B cell (primary cell): ENCODE measurements around the gene NMNAT1. TPM values are rescaled to one million over a fixed set of nuclear protein-coding genes. Genes with fewer than 3 reads are reported as not detected.

Source experiments
- ATAC-seq: fragments of 200-7000 bp; cut with Tn5 transposase; one replicate; pipeline ENCODE4 v1.10.0; 2021; ENCODE audit warnings: low read depth, mild to moderate bottlenecking, moderate number of reproducible peaks, moderate library complexity
- CTCF ChIA-PET: fragments of 350-600 bp; sonication (Branson Sonifier 250); formaldehyde crosslinking; loops from one replicate; lab custom pipeline; 2021; ENCODE audit warnings: antibody characterized with exemption, inconsistent platforms; lab: Charles Lee
- POLR2A ChIA-PET: fragments of 350-600 bp; sonication (Branson Sonifier 250); formaldehyde crosslinking; loops from one replicate; lab custom pipeline; 2021; ENCODE audit warnings: antibody characterized with exemption; lab: Charles Lee
- DNase-seq: peaks from one replicate; pipeline ENCODE4 v3.0.0; 2013
- H2AFZ ChIP-seq: 2 replicates; pipeline ENCODE4 v1.6.1; 2012; ENCODE audit warnings: mild to moderate bottlenecking, low read depth, low read length; ENCODE audit not compliant: insufficient read depth, poor library complexity, severe bottlenecking
- H3K27ac ChIP-seq, 2 donors: 1 replicate in 1 of 2; 2 replicates in 1 of 2; pipeline ENCODE4 v1.5.1; 2012 to 2013; ENCODE audit warnings: low read length in 2 of 2, mild to moderate bottlenecking in 2 of 2, moderate library complexity in 1 of 2
- H3K27me3 ChIP-seq, 4 experiments: fragments of 200-600 bp in 1 of 4; sonication (generic) in 1 of 4; replicated peaks in 1 of 4; 1 replicate in 2 of 4; 2 replicates in 2 of 4; pipeline versions ENCODE4 v1.6.1 to v1.7.0; 2013 to 2016; ENCODE audit warnings: low read length in 3 of 4, mild to moderate bottlenecking in 2 of 4, mixed read lengths in 1 of 4, moderate library complexity in 1 of 4; ENCODE audit not compliant: insufficient read depth in 4 of 4, control insufficient read depth in 3 of 4; ENCODE audit errors: control extremely low read depth in 1 of 4
- H3K36me3 ChIP-seq, 2 experiments: replicated peaks in 1 of 2; 1 replicate in 1 of 2; 2 replicates in 1 of 2; pipeline versions ENCODE4 v1.6.1 to v1.7.1; 2013; ENCODE audit warnings: low read length in 1 of 2; ENCODE audit not compliant: insufficient read depth in 2 of 2, control insufficient read depth in 1 of 2; ENCODE audit errors: control extremely low read depth in 1 of 2, extremely low read depth in 1 of 2
- H3K4me1 ChIP-seq, 2 donors: fragments of 200-600 bp in 1 of 2; sonication (generic) in 1 of 2; 1 replicate in 1 of 2; 2 replicates in 1 of 2; pipeline versions ENCODE4 v1.5.1 to v1.6.1; 2013 to 2017; ENCODE audit warnings: low read length in 2 of 2; ENCODE audit not compliant: control insufficient read depth in 2 of 2, insufficient read depth in 2 of 2
- H3K4me2 ChIP-seq: replicated peaks from 2 replicates; pipeline ENCODE3; 2012; ENCODE audit warnings: mild to moderate bottlenecking, low read depth, low read length; ENCODE audit not compliant: poor library complexity, severe bottlenecking
- H3K4me3 ChIP-seq, 5 experiments: fragments of 200-600 bp in 1 of 5; sonication (generic) in 1 of 5; 1 replicate in 3 of 5; 2 replicates in 2 of 5; pipeline versions ENCODE4 v1.5.1 to v1.7.0; 2011 to 2016; ENCODE audit warnings: low read length in 4 of 5, mild to moderate bottlenecking in 4 of 5, low read depth in 2 of 5, control low read depth in 1 of 5, moderate library complexity in 1 of 5; ENCODE audit not compliant: insufficient read depth in 1 of 5; ENCODE audit errors: control extremely low read depth in 1 of 5, extremely low read depth in 1 of 5
- H3K79me2 ChIP-seq: fragments of 200-600 bp; sonication (generic); one replicate; pipeline ENCODE4 v1.6.0; 2016; ENCODE audit warnings: low read length; ENCODE audit not compliant: control insufficient read depth, insufficient read depth
- H3K9ac ChIP-seq: fragments of 200-600 bp; sonication (generic); 2 replicates; pipeline ENCODE4 v1.6.1; 2017; ENCODE audit warnings: mild to moderate bottlenecking, low read length, moderate library complexity
- H3K9me3 ChIP-seq, 3 donors: one replicate each; pipeline versions ENCODE4 v1.6.1 to v1.7.1; 2013; ENCODE audit warnings: low read length in 2 of 3; ENCODE audit not compliant: control insufficient read depth in 2 of 3, insufficient read depth in 1 of 3; ENCODE audit errors: control extremely low read depth in 1 of 3
- H4K20me1 ChIP-seq: 2 replicates; pipeline ENCODE4 v1.6.0; 2012; ENCODE audit warnings: mild to moderate bottlenecking, low read length; ENCODE audit not compliant: insufficient read depth, control insufficient read depth, poor library complexity, severe bottlenecking
- H3K27ac Mint-ChIP-seq: one replicate; pipeline ENCODE4 v1.8.0; 2021; ENCODE audit warnings: mixed read lengths
- H3K27me3 Mint-ChIP-seq: one replicate; pipeline ENCODE4 v1.8.0; 2021; ENCODE audit warnings: mixed read lengths
- H3K4me1 Mint-ChIP-seq: one replicate; pipeline ENCODE4 v1.8.0; 2021; ENCODE audit warnings: mixed read lengths
- H3K4me3 Mint-ChIP-seq: one replicate; pipeline ENCODE4 v1.8.0; 2021; ENCODE audit warnings: mixed read lengths
- H3K9me3 Mint-ChIP-seq: one replicate; pipeline ENCODE4 v1.8.0; 2022; ENCODE audit warnings: mixed read lengths; ENCODE audit not compliant: insufficient read depth
- CTCF ChIP-seq: fragments of 200-600 bp; IDR thresholded peaks from one replicate; pipeline ENCODE4 v1.8.0; 2022; ENCODE audit warnings: antibody characterized with exemption, mild to moderate bottlenecking
- EZH2 ChIP-seq: IDR thresholded peaks from 2 replicates; pipeline ENCODE4 v1.6.1; 2012; ENCODE audit warnings: borderline replicate concordance, low read depth, mild to moderate bottlenecking, moderate library complexity, low read length; ENCODE audit not compliant: insufficient read depth, poor library complexity, severe bottlenecking
- WGBS: methylation state at CpG from one replicate; pipeline ENCODE4 v1.1.5; 2013; ENCODE audit warnings: missing lambda C conversion rate; ENCODE audit not compliant: insufficient coverage; 5-methylcytosine and 5-hydroxymethylcytosine counted together
- intact Hi-C: fragments of 100-400 bp; cut with micrococcal nuclease; formaldehyde crosslinking; loops from one replicate; pipeline ENCODE4 v1.10.0; 2022
- polyA plus RNA-seq: library from polyadenylated mRNA; depleted of rRNA; stranded (reverse); fragments of >200 nt; gene quantifications from 2 replicates; pipeline ENCODE4 v1.2.3, GENCODE V29; 2012
- total RNA-seq, 2 donors: library from RNA; stranded (reverse); fragments of 120-200 nt in 1 of 2; gene quantifications; 1 replicate in 1 of 2; 2 replicates in 1 of 2; pipeline versions ENCODE4 v1.2.3 to v1.2.4, GENCODE V29; 2013 to 2022

NMNAT1 gene
- total and polyA plus RNA-seq, 2 donors (not counting 1 experiment from before 2014, with no cell fraction given) = 4.5 to 8.0 TPM

- peak overlapping the region; percentile 98 for H3K4me3 Mint-ChIP-seq
- ChIA-PET CTCF (interaction anchor here (0.6 to 1.1 kb wide), 4 partner anchors 35 to 509 kb away, joined by 3 to 4 read pairs (median 3); no protein-coding TSS in a partner anchor), POLR2A (interaction anchor here (1.4 kb wide), 1 partner anchor 41 kb away, joined by 11 read pairs; no protein-coding TSS in a partner anchor)
- Histone ChIP-seq H3K79me2 (peaks cover 25% of the 10 kb centered on the region), H3K36me3 (no peaks in the 10 kb centered on the region), H3K9ac (peak overlapping the region; percentile 69), H4K20me1 (no peaks in the 10 kb centered on the region), H3K4me1 (peaks cover 10 to 18% of the 10 kb centered on the region in 2 donors), H2AFZ (peak overlapping the region; percentile 89), H3K27me3 (no peaks in the 10 kb centered on the region), H3K4me3 (peak overlapping the region in 4 of 5 experiments; percentile 56 to 70 (median 66)), H3K27ac (peak overlapping the region in 1 of 2 donors; percentile 53), H3K9me3 (no peaks in the 10 kb centered on the region), H3K4me2 (peak overlapping the region; percentile 98)
- H3K27me3 Mint-ChIP-seq = no peaks in the 10 kb centered on the region
- TF ChIP-seq CTCF = no peak
- no peak for TF ChIP-seq EZH2
- no peaks in the 10 kb centered on the region for H3K9me3 Mint-ChIP-seq
- peaks cover 30% of the 10 kb centered on the region for H3K4me1 Mint-ChIP-seq
- DNase-seq (peak; percentile 58), ATAC-seq (no peak)
- H3K27ac Mint-ChIP-seq = peak overlapping the region; percentile 87
- under 1% methylated on average over 43 of the region's 47 CpGs for WGBS
- intact Hi-C loops = loop anchor here (1.0 to 5.0 kb wide), 12 partner anchors 9 to 783 kb away; partner anchors contain the start of genes CENPS, KIF1B, LZIC and NMNAT1
These were observed 33.8 kb upstream of the NMNAT1 start for GRCh38 chr1:9909234-9910046.

GRCh38 chr1:9910076-9910422 lies 33.2 kb upstream of the NMNAT1 start, which contains the start of gene CTNNBIP1:
Gene CTNNBIP1, minus strand, starts transcription at chr1:9910269. Its CDS starts 38,205 bp downstream, at chr1:9872064.
- Histone ChIP-seq H3K27me3 (no peaks in the 10 kb centered on the region), H3K9me3 (no peaks in the 10 kb centered on the region), H2AFZ (peak within 1 kb of the TSS; percentile 89), H3K27ac (peak within 1 kb of the TSS; percentile 56 to 67), H3K36me3 (no peaks in the 10 kb centered on the region), H3K4me3 (peak within 1 kb of the TSS; percentile 65 to 96 (median 91)), H3K4me1 (peaks cover 10 to 18% of the 10 kb centered on the region in 2 donors), H3K4me2 (peak within 1 kb of the TSS; percentile 98), H3K79me2 (peaks cover 19% of the 10 kb centered on the region), H4K20me1 (no peaks in the 10 kb centered on the region), H3K9ac (peak within 1 kb of the TSS; percentile 76)
- ATAC-seq = no peak
- TF ChIP-seq EZH2 (no peak), CTCF (no peak)
- WGBS = under 1% methylated on average over 54 of the region's 55 CpGs
- no peaks in the 10 kb centered on the region for H3K9me3 Mint-ChIP-seq
- DNase-seq = no peak
- CTCF ChIA-PET = interaction anchor here (1.2 kb wide), 2 partner anchors 36 to 41 kb away, joined by 5 to 6 read pairs; no protein-coding TSS in a partner anchor
- POLR2A ChIA-PET = interaction anchor here (0.6 to 1.4 kb wide), 2 partner anchors 40 to 336 kb away, joined by 6 to 11 read pairs; no protein-coding TSS in a partner anchor
- peaks cover 30% of the 10 kb centered on the region for H3K4me1 Mint-ChIP-seq
- H3K4me3 Mint-ChIP-seq = peak within 1 kb of the TSS; percentile 99
- no peaks in the 10 kb centered on the region for H3K27me3 Mint-ChIP-seq
- H3K27ac Mint-ChIP-seq = peak within 1 kb of the TSS; percentile 99
- intact Hi-C loops = loop anchor here (1.0 to 5.0 kb wide), 12 partner anchors 10 to 782 kb away; partner anchors contain the start of genes CENPS, KIF1B, LZIC and NMNAT1
